NOMO-1 treated with dmso at 0.1 percent for 144 hours (cell line): ENCODE data around the gene ANKRD9.

Experiments used
- DNase-seq: peaks from one replicate; lab custom pipeline; 2025; ENCODE audit not compliant: unreplicated experiment; lab: John Stamatoyannopoulos, UW

Gene ANKRD9

GRCh38 chr14:102479777-102480176 is 29.8 kb downstream of the ANKRD9 start:
- DNase-seq, result no peak

- DNase-seq, result no peak
Observed at GRCh38 chr14:102479107-102479506, 30.5 kb downstream of the ANKRD9 start.

- no peak for DNase-seq
Observed at GRCh38 chr14:102474934-102475333, 34.6 kb downstream of the ANKRD9 start.

- no peak for DNase-seq
Observed at GRCh38 chr14:102473559-102473958, 36.0 kb downstream of the ANKRD9 start.

GRCh38 chr14:102472791-102473150 is 36.8 kb downstream of the ANKRD9 start:
- DNase-seq, result no peak

- DNase-seq, result no peak
Observed at GRCh38 chr14:102471921-102472790, 37.4 kb downstream of the ANKRD9 start.

GRCh38 chr14:102469261-102469660 is 40.3 kb downstream of the ANKRD9 start:
- DNase-seq, result no peak

GRCh38 chr14:102464846-102465341 is 44.7 kb downstream of the ANKRD9 start:
- no peak for DNase-seq

- DNase-seq, result no peak
Observed at GRCh38 chr14:102464006-102464405, 45.6 kb downstream of the ANKRD9 start.

GRCh38 chr14:102462391-102462790 is 47.2 kb downstream of the ANKRD9 start:
- DNase-seq, result no peak

- no peak for DNase-seq
Observed at GRCh38 chr14:102461490-102462338, 47.9 kb downstream of the ANKRD9 start.

- DNase-seq, result no peak
Observed at GRCh38 chr14:102457509-102457908, 52.1 kb downstream of the ANKRD9 start.

- no peak for DNase-seq
Observed at GRCh38 chr14:102454711-102455110, 54.9 kb downstream of the ANKRD9 start.

- DNase-seq, result no peak
Observed at GRCh38 chr14:102452302-102452701, 57.3 kb downstream of the ANKRD9 start.
